ENCODE results near the gene ANXA4. TPM values are rescaled to one million over a fixed set of nuclear protein-coding genes. Genes with fewer than 3 reads are reported as not detected.
A peak's percentile ranks its signal among the peaks of the same experiment; 100 is the strongest.

ANXA4 gene
- total and polyA plus RNA-seq, 2 of the 13 experiments (the other 11 are each of a cell fraction or from before 2014, with no cell fraction given): 155 to 168 TPM

DNA sequence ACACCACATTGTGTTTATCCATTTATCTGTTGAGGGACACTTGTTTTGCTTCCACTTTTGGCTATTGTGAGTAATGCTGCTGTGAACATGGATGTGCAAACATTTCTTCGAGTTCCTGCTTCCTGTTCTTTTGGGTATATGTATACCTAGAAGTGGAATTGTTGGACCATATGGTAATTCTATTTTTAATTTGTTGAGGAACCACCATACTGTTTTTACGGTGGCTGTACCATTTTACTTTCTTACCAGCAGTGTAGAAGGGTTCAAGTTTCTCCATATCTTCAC, 23.1 kb downstream of the ANXA4 start:
- Histone ChIP-seq H4K20me1 (ENCODE audit: insufficient read depth, low read length) (0 out of 2 replicates have a peak, but pooled peaks cover 3% of the 10 kb centered on the region), H2AFZ (ENCODE audit: low read length) (no peak overlapping the region), H3K79me2 (ENCODE audit: insufficient read depth, low read length) (peaks cover 69% of the 10 kb centered on the region), H3K9me3 (ENCODE audit: low read length) (no peaks in the 10 kb centered on the region), H3K36me3 (replicated peaks in 1 of 2; ENCODE audit: control insufficient read depth in 1 of 2, insufficient read depth in 2 of 2, low read length in 2 of 2) (peaks cover 2 to 30% of the 10 kb centered on the region in 2 experiments; a peak in 3 of 5 replicates), H3K27me3 (ENCODE audit: control insufficient read depth in 1 of 2, insufficient read depth in 2 of 2, low read length in 2 of 2) (no peaks in the 10 kb centered on the region), H3K9ac (ENCODE audit: insufficient read depth, low read depth, low read length) (no peak overlapping the region), H3K27ac (ENCODE audit: extremely low read length, insufficient read depth, low read length) (peak overlapping the region; percentile 71), H3K4me1 (ENCODE audit: insufficient read depth, low read length) (peaks cover 82% of the 10 kb centered on the region), H3K4me3 (replicated peaks in 1 of 3; ENCODE audit: insufficient read depth in 1 of 3, low read depth in 2 of 3, low read length in 3 of 3) (no peak overlapping the region), H3K4me2 (ENCODE audit: low read depth, low read length) (no peak overlapping the region)
- in situ Hi-C loops (cut with HindIII; ENCODE audit: extremely low pct_ligation_motif_present, low pct_unique_long_range_greater_than_20kb) (no loop called here), intact Hi-C loops (cut with micrococcal nuclease; ENCODE audit: unreplicated experiment) (loop anchor here (2.0 kb wide), 1 partner anchor 16 kb away; no protein-coding TSS in a partner anchor)
- BruUV-seq (replicated peaks): no TSS peak
- ATAC-seq (no peak), DNase-seq (ENCODE audit: low spot score) (no peak), FAIRE-seq (no peak)
- TF ChIP-seq TGIF2 (CRISPR knock-in tag; IDR thresholded peaks at IDR 0.05) (no peak), KDM3A (CRISPR knock-in tag; IDR thresholded peaks at IDR 0.05; ENCODE audit: low read depth) (no peak), HIVEP1 (CRISPR knock-in tag; IDR thresholded peaks at IDR 0.05) (no peak), SMAD1 (CRISPR knock-in tag; IDR thresholded peaks at IDR 0.05; ENCODE audit: borderline replicate concordance, low read depth) (no peak), ZNF382 (CRISPR knock-in tag; IDR thresholded peaks at IDR 0.05; ENCODE audit: borderline replicate concordance) (0 out of 2 replicates have a peak, but pooled peaks have one; percentile 14), NR2F1 (CRISPR knock-in tag; IDR thresholded peaks at IDR 0.05) (no peak)
- TF ChIP-seq, protein P1, sequence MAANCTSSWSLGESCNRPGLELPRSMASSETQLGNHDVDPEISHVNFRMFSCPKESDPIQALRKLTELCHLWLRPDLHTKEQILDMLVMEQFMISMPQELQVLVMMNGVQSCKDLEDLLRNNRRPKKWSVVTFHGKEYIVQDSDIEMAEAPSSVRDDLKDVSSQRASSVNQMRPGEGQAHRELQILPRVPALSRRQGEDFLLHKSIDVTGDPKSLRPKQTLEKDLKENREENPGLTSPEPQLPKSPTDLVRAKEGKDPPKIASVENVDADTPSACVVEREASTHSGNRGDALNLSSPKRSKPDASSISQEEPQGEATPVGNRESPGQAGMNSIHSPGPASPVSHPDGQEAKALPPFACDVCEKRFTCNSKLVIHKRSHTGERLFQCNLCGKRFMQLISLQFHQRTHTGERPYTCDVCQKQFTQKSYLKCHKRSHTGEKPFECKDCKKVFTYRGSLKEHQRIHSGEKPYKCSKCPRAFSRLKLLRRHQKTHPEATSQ (CRISPR knock-in tag; IDR thresholded peaks at IDR 0.05; ENCODE audit: borderline replicate concordance): no peak
- ChIA-PET CTCF (ENCODE audit: low intra/inter-chr PET ratio, low total read pairs) (no interaction called here), POLR2A (no interaction called here)
- 94% methylated on average over 2 of the region's 2 CpGs for WGBS (ENCODE audit: low lambda C conversion rate)

DNA sequence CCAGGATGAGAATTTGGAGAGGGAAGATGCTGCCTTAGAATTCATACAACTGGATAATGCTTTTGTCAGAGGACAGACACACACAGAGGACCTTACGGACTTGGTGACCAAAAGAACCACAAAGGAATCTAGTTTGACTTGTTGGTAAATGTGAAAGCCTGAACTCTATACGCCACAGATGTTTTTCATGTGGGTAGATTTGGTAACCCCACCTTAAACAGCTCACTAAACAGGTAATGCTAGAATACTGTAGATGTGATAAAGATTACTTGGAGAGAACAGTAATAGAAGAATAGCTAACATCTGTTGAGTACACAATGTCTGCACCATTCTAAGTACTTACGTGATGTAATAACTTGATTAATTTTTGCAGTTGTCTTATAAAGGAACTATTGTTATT, 24.1 kb downstream of the ANXA4 start:
- 0 out of 2 replicates have a peak, but pooled peaks cover 3% of the 10 kb centered on the region for H4K20me1 ChIP-seq (ENCODE audit: insufficient read depth, low read length)
- peaks cover 3 to 25% of the 10 kb centered on the region in 2 experiments; a peak in 4 of 5 replicates for H3K36me3 ChIP-seq (replicated peaks in 1 of 2; ENCODE audit: control insufficient read depth in 1 of 2, insufficient read depth in 2 of 2, low read length in 2 of 2)
- H3K79me2 ChIP-seq (ENCODE audit: insufficient read depth, low read length): peaks cover 67% of the 10 kb centered on the region
- intact Hi-C loops (cut with micrococcal nuclease; ENCODE audit: unreplicated experiment): no loop called here
- in situ Hi-C loops (cut with HindIII; ENCODE audit: extremely low pct_ligation_motif_present, low pct_unique_long_range_greater_than_20kb): no loop called here
- no peak overlapping the region for H2AFZ ChIP-seq (ENCODE audit: low read length)
- DNase-seq (ENCODE audit: low spot score): no peak
- peaks cover 81% of the 10 kb centered on the region for H3K4me1 ChIP-seq (ENCODE audit: insufficient read depth, low read length)
- no peak for TF ChIP-seq ZSCAN20 (CRISPR knock-in tag; IDR thresholded peaks at IDR 0.05; ENCODE audit: borderline replicate concordance)
- no peak for TF ChIP-seq EP300 (IDR thresholded peaks at IDR 0.05; ENCODE audit: low read depth in 2 of 2, low read length in 2 of 2)
- TF ChIP-seq EP300 (CRISPR knock-in tag; IDR thresholded peaks at IDR 0.05; ENCODE audit: borderline replicate concordance): no peak
- TF ChIP-seq ELF4 (CRISPR knock-in tag; IDR thresholded peaks at IDR 0.05; ENCODE audit: borderline replicate concordance): no peak
- TF ChIP-seq ZNF274 (CRISPR knock-in tag; IDR thresholded peaks at IDR 0.05): no peak
- no peak for TF ChIP-seq KLF11 (CRISPR knock-in tag; IDR thresholded peaks at IDR 0.05)
- TF ChIP-seq CEBPB (IDR thresholded peaks at IDR 0.05; ENCODE audit: borderline replicate concordance, low read depth, low read length): no peak
- TF ChIP-seq, protein P2, sequence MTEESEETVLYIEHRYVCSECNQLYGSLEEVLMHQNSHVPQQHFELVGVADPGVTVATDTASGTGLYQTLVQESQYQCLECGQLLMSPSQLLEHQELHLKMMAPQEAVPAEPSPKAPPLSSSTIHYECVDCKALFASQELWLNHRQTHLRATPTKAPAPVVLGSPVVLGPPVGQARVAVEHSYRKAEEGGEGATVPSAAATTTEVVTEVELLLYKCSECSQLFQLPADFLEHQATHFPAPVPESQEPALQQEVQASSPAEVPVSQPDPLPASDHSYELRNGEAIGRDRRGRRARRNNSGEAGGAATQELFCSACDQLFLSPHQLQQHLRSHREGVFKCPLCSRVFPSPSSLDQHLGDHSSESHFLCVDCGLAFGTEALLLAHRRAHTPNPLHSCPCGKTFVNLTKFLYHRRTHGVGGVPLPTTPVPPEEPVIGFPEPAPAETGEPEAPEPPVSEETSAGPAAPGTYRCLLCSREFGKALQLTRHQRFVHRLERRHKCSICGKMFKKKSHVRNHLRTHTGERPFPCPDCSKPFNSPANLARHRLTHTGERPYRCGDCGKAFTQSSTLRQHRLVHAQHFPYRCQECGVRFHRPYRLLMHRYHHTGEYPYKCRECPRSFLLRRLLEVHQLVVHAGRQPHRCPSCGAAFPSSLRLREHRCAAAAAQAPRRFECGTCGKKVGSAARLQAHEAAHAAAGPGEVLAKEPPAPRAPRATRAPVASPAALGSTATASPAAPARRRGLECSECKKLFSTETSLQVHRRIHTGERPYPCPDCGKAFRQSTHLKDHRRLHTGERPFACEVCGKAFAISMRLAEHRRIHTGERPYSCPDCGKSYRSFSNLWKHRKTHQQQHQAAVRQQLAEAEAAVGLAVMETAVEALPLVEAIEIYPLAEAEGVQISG (CRISPR knock-in tag; IDR thresholded peaks at IDR 0.05): no peak
- TF ChIP-seq SOX5 (CRISPR knock-in tag; IDR thresholded peaks at IDR 0.05; ENCODE audit: borderline replicate concordance): no peak
- H3K27me3 ChIP-seq (ENCODE audit: control insufficient read depth in 1 of 2, insufficient read depth in 2 of 2, low read length in 2 of 2): no peaks in the 10 kb centered on the region
- no peak overlapping the region for H3K27ac ChIP-seq (ENCODE audit: extremely low read length, insufficient read depth, low read length)
- POLR2A ChIA-PET: interaction anchor here (1.1 to 1.6 kb wide), 2 partner anchors 9 to 24 kb away, joined by 3 read pairs; partner anchors contain the start of gene ANXA4
- H3K4me3 ChIP-seq (replicated peaks in 1 of 3; ENCODE audit: insufficient read depth in 1 of 3, low read depth in 2 of 3, low read length in 3 of 3): no peak overlapping the region
- no peak overlapping the region for H3K4me2 ChIP-seq (ENCODE audit: low read depth, low read length)
- H3K9ac ChIP-seq (ENCODE audit: insufficient read depth, low read depth, low read length): no peak overlapping the region
- no peak for ATAC-seq
- CTCF ChIA-PET (ENCODE audit: low intra/inter-chr PET ratio, low total read pairs): no interaction called here
- 98% methylated on average over 3 of the region's 3 CpGs for WGBS (ENCODE audit: low lambda C conversion rate)
- FAIRE-seq: no peak
- no peaks in the 10 kb centered on the region for H3K9me3 ChIP-seq (ENCODE audit: low read length)
- no TSS peak for BruUV-seq (replicated peaks)

Measured in HepG2 (cell line).